ENCODE data around the gene CACNB2. TPM values are rescaled to one million over a fixed set of nuclear protein-coding genes. Genes with fewer than 3 reads are reported as not detected.
A peak's percentile ranks its signal among the peaks of the same experiment; 100 is the strongest.

CACNB2 gene
- total RNA-seq, 2 donors from 2014 or later, result 12.5 to 12.7 TPM

DNA sequence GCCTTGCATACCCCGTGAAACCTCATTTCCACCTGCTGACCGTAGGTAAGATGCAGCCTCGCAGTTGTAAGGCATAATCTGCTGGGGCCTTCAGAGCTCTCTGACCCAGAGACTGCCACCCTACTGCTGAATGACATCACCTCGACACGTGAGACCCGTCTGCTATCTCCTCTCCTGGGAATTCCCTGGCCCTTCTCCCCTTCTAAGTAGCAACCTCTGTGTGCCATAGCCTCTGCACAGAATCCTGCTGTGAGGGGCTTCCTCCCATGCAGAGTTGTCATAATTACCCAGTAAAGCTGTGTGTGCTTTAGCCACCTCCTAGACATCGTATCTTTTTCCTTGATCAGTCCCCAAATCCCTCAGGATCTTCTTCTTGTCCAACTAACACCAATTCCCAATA is 106.7 kb downstream of the CACNB2 start:
- Histone ChIP-seq H3K4me3 (no peak overlapping the region), H3K9me3 (no peaks in the 10 kb centered on the region), H3K4me1 (no peaks in the 10 kb centered on the region), H3K27me3 (no peaks in the 10 kb centered on the region), H3K36me3 (replicated peaks in 1 of 2; ENCODE audit: insufficient read depth in 1 of 2, low read depth in 2 of 2) (no peaks in the 10 kb centered on the region), H3K27ac (no peak overlapping the region)
- no peak for TF ChIP-seq POLR2A (IDR thresholded peaks at IDR 0.05)
- TF ChIP-seq, protein P1, sequence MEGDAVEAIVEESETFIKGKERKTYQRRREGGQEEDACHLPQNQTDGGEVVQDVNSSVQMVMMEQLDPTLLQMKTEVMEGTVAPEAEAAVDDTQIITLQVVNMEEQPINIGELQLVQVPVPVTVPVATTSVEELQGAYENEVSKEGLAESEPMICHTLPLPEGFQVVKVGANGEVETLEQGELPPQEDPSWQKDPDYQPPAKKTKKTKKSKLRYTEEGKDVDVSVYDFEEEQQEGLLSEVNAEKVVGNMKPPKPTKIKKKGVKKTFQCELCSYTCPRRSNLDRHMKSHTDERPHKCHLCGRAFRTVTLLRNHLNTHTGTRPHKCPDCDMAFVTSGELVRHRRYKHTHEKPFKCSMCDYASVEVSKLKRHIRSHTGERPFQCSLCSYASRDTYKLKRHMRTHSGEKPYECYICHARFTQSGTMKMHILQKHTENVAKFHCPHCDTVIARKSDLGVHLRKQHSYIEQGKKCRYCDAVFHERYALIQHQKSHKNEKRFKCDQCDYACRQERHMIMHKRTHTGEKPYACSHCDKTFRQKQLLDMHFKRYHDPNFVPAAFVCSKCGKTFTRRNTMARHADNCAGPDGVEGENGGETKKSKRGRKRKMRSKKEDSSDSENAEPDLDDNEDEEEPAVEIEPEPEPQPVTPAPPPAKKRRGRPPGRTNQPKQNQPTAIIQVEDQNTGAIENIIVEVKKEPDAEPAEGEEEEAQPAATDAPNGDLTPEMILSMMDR (IDR thresholded peaks at IDR 0.05), result no peak
- DNase-seq (no peak), ATAC-seq (no peak)
- WGBS, 2 donors, result 81 to 89% methylated on average over 7 of the region's 7 CpGs
- intact Hi-C loops (cut with DNase I), result no loop called here

DNA sequence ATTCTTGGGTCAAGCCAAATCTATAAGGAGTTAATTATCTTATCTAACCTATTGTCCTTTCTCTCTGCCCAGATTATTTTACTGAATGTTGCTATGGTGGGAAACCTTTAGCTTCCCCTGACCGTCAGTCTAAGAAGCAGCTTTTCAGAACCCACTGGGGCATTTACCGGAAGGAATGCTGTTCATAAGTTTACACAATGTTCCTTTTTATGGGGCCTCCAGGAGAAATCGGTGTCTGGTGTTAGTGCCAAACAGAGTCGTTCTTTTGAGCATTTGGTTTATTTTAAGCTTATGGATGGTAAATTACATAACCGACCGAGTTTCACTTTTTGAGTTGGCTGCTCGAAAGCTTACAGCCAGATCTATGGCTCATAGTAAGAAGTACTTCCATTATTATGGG is 111.9 kb downstream of the CACNB2 start:
- no peak for ATAC-seq
- Histone ChIP-seq H3K27ac (no peak overlapping the region), H3K9me3 (no peaks in the 10 kb centered on the region), H3K36me3 (replicated peaks in 1 of 2; ENCODE audit: insufficient read depth in 1 of 2, low read depth in 2 of 2) (no peaks in the 10 kb centered on the region), H3K4me3 (no peak overlapping the region), H3K27me3 (no peaks in the 10 kb centered on the region), H3K4me1 (no peaks in the 10 kb centered on the region)
- TF ChIP-seq, protein P1 (IDR thresholded peaks at IDR 0.05), result no peak
- no peak for TF ChIP-seq POLR2A (IDR thresholded peaks at IDR 0.05)
- DNase-seq, result no peak
- WGBS, 2 donors, result 79 to 91% methylated on average over 7 of the region's 7 CpGs
- intact Hi-C loops (cut with DNase I), result no loop called here

DNA sequence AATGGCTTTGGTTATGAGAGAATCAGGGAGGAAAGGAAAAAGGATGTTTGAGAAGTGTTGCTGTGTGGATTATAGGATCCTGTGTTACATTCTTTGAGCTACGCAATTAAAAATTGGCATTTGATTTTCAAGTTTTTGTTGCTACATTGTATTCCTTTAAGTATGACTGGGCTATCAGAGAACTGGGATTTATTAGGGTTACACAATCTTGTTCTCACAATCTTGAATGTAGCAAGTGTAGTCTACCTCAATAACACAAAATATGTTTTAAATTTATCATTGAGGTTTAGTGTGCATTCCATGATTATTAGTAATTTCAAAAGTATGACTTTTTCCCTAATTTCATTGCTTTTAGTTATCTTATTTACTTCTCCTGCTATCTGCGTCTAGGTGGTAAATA is 113.9 kb downstream of the CACNB2 start:
- H3K9me3 ChIP-seq, result no peaks in the 10 kb centered on the region
- H3K4me1 ChIP-seq, result no peaks in the 10 kb centered on the region
- H3K36me3 ChIP-seq (replicated peaks in 1 of 2; ENCODE audit: insufficient read depth in 1 of 2, low read depth in 2 of 2), result no peaks in the 10 kb centered on the region
- no peak overlapping the region for H3K4me3 ChIP-seq
- no peak overlapping the region for H3K27ac ChIP-seq
- DNase-seq (no peak), ATAC-seq (no peak)
- H3K27me3 ChIP-seq, result no peaks in the 10 kb centered on the region
- WGBS, 2 donors, result 69 to 78% methylated on average over 2 of the region's 2 CpGs
- intact Hi-C loops (cut with DNase I), result no loop called here
- TF ChIP-seq POLR2A (IDR thresholded peaks at IDR 0.05), result no peak
- TF ChIP-seq, protein P1 (IDR thresholded peaks at IDR 0.05), result no peak

DNA sequence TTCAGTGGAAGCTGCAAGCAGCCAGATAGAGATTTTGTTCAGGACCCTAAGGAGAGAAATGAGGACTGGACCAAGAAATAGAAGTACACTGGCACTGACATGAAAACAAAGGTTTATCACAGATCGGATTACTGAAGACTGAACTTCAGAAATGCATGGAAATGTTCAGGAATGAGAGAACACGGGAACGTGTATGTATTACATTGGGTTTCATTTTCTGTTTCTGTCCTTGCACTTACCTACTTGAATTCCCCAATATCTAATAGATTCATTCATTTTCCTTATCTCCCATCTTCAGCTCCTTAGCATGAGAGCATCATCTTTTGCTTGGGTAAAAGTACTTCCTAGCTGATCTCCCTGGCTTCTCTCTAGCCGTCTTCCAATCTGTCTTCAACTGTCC is 114.5 kb downstream of the CACNB2 start:
- TF ChIP-seq POLR2A (IDR thresholded peaks at IDR 0.05), result no peak
- TF ChIP-seq, protein P1 (IDR thresholded peaks at IDR 0.05), result no peak

DNA sequence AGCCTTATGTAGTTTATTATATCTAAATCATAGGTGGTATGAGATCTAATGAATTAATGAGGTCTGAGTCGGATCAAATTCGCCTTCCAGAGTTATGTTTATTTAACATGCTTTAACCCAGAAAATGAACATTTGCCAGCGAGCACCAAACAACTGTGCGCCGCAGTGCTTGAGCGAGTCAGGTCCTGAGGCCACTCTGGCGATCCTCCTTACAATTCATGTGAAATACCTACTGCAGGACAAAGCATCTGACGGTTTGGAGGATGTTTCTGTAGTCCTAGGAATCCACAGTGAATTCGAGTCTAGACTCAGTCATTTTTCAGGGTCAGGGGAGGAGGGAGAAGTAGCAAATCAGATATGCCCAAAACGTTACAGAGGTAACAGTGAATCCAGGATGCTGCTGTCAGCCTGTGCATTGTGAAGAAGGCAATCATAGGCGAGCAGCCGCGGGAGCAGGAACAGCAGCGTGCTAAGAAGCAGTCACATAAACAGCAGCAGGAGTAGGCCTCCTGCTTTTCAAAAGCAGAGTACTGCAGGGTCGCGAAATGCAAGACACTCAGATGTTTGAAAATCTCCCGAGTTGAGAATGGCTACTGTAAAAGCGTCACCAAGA is 120.2 kb downstream of the CACNB2 start:
- TF ChIP-seq, protein P1 (IDR thresholded peaks at IDR 0.05), result no peak
- ATAC-seq, result no peak
- H3K9me3 ChIP-seq, result no peaks in the 10 kb centered on the region
- H3K4me3 ChIP-seq, result no peak overlapping the region
- no peak overlapping the region for H3K27ac ChIP-seq
- peaks cover 15% of the 10 kb centered on the region for H3K4me1 ChIP-seq
- DNase-seq, result no peak
- 63 to 68% methylated on average over 18 of the region's 18 CpGs for WGBS, 2 donors
- intact Hi-C loops (cut with DNase I), result no loop called here
- no peaks in the 10 kb centered on the region for H3K27me3 ChIP-seq
- H3K36me3 ChIP-seq (replicated peaks in 1 of 2; ENCODE audit: insufficient read depth in 1 of 2, low read depth in 2 of 2), result no peaks in the 10 kb centered on the region

More for the DNA sequence above, 114.5 kb downstream of the CACNB2 start:
- Histone ChIP-seq H3K4me3 (no peak overlapping the region), H3K27ac (peak overlapping the region in 1 of 4 donors; percentile 2), H3K9me3 (no peaks in the 10 kb centered on the region), H3K36me3 (replicated peaks in 1 of 2; ENCODE audit: insufficient read depth in 1 of 2, low read depth in 2 of 2) (no peaks in the 10 kb centered on the region), H3K27me3 (no peaks in the 10 kb centered on the region), H3K4me1 (no peaks in the 10 kb centered on the region)
- 78 to 91% methylated on average over 4 of the region's 4 CpGs for WGBS, 2 donors
- intact Hi-C loops (cut with DNase I), result no loop called here
- no peak for DNase-seq
- no peak for ATAC-seq
